Adrenal gland (tissue), 5 donors: ENCODE results near the gene NELL2.

Source experiments
- CTCF ChIP-seq, 6 experiments: fragments of 450-650 bp in 4 of 6; fragments of 200-600 bp in 2 of 6; sonication (generic) in 1 of 6; IDR thresholded peaks; 1 replicate in 5 of 6; 2 replicates in 1 of 6; pipeline versions ENCODE4 v1.5.1 to v1.8.0; 2016 to 2021; ENCODE audit warnings: antibody characterized with exemption in 6 of 6, mild to moderate bottlenecking in 2 of 6, moderate library complexity in 1 of 6
- POLR2A ChIP-seq, 2 donors: fragments of 450-650 bp; IDR thresholded peaks; one replicate each; pipeline ENCODE4 v1.6.1; 2017; ENCODE audit warnings: antibody characterized with exemption in 2 of 2, mild to moderate bottlenecking in 2 of 2, moderate library complexity in 1 of 2
- donor health status: DM: no; HTN: no; CAD: no.

- no peak for TF ChIP-seq CTCF (IDR thresholded peaks at IDR 0.05)
- no peak for TF ChIP-seq POLR2A (IDR thresholded peaks at IDR 0.05)
Observed at GRCh38 chr12:44521702-44522101, 354.4 kb downstream of the NELL2 start.
